AG09319 (cell line): ENCODE results near the gene ADCY5.

ENCODE experiments used
- DNase-seq: peaks from one replicate; pipeline ENCODE4 v3.0.0-alpha.2; 2010; ENCODE audit warnings: low read depth; ENCODE audit errors: extremely low read depth
- TF ChIP-seq, protein P1 (sequence below): IDR thresholded peaks from 2 replicates; pipeline ENCODE4 v1.5.1; 2011; ENCODE audit warnings: low read depth, mild to moderate bottlenecking, inconsistent platforms, low read length, moderate library complexity

The ADCY5 gene

DNA sequence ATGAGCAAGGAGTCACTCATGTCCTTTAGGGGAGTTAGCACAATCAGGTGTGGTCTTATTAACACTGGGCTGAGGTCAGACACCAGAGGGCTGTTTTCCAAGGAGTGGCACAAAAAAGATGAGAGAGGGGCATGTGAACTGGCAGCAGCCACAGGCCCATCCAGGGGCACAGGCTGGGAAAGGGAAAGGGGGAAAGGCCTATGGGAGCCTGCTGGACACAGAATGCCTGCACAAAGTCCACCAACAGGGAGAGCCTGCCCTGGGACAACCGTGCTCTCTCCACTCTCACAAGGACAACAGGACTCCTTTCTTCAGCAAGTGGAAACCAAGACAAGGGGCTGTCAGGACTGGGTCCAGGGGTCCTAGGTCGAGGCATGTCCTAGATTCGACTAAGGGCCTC is 109.6 kb downstream of the ADCY5 start:
- DNase-seq = no peak
- TF ChIP-seq, protein P1, sequence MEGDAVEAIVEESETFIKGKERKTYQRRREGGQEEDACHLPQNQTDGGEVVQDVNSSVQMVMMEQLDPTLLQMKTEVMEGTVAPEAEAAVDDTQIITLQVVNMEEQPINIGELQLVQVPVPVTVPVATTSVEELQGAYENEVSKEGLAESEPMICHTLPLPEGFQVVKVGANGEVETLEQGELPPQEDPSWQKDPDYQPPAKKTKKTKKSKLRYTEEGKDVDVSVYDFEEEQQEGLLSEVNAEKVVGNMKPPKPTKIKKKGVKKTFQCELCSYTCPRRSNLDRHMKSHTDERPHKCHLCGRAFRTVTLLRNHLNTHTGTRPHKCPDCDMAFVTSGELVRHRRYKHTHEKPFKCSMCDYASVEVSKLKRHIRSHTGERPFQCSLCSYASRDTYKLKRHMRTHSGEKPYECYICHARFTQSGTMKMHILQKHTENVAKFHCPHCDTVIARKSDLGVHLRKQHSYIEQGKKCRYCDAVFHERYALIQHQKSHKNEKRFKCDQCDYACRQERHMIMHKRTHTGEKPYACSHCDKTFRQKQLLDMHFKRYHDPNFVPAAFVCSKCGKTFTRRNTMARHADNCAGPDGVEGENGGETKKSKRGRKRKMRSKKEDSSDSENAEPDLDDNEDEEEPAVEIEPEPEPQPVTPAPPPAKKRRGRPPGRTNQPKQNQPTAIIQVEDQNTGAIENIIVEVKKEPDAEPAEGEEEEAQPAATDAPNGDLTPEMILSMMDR = no peak

DNA sequence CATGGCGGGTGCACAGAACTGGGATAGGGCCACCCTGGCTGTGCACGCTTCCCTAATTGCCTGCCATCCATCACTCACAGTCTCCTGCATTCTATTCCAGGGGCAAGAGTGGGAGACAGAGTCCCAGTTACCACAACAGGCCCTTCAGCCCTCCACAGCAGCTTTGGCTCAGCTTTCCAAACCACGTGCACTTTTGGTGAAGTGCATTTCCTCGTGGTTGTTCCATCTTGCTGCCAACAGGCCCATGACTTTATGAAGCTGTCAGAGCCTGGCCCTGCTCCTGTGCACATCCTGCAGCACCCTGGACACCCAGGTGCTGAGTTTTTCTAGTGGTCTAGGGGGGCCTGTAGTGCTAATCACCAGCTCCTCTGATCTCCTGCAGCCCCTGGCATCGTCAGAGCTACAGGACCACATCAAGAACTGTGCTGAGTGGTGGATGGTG is 110.2 kb downstream of the ADCY5 start:
- TF ChIP-seq, protein P1 = no peak
- DNase-seq = no peak

DNA sequence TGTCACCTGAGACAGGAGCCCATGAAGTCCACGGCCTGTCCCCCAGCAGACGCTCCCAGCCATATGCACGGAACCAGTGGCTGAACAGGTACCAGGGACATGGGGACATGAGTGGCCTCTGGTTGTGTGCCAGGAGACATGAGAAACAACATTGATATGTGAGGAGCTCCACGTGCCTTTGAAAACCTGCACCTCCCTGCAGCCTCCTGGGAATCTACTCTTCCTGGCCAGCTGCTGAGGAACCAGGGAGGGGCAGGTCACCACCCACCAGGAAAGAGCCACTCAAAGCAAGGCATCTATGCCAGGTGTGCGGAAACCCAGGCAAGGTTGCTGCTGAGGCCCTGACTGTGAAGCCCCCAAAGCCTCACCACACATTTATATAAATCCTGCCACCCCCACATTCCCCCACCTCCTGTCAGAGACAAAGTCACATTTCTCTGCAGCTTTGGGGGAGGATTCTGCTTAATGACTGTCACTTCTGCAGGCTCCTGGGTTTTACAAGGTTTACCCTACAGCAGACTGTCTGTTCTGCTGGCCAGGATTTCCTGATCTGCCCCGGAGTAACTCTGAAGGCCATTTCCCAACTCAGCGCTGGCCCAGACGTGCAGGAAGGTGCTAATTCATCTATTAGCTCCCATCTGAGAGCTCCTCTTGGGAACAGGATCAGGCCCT is 110.8 kb downstream of the ADCY5 start:
- DNase-seq = no peak
- TF ChIP-seq, protein P1 = no peak

DNA sequence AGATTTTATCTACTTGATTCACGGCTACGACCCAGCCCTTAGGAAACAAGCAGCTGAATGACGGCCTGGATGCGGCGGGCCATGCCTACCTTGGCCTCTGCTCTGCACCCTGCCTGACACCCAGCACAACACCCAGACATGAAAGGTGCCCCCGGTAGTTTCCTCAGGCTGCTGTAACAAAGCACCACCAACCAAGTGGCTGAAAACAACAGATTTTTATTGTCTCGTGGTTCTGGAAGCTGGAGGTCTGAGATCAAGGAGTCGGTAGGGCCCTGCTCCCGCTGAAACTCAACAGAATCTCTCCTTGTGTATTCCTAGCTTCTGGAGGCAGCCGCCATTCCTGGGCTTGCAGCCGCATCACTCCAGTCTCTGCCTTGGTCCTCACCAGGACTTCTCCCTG is 111.7 kb downstream of the ADCY5 start:
- DNase-seq = no peak
- TF ChIP-seq, protein P1 = no peak

DNA sequence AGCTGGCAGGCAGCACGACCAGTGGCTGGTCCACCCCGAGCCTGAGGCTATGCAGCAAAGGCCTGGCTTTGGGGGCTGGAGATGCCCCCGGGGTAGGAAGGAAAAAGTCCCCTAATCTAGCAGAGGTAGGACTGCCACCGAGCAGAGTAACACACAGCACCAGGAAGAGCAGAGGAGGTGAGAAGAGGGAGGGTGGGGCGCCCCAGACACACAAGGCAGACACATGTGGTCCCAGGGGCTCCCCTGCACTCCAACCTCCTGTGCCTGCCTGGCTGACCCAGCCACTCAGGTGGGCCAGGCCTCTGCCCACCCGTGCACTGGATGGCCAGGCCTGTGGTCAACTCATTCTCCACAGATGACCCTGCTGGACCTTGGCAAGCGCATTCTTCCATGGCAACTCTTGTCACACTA is 112.4 kb downstream of the ADCY5 start:
- TF ChIP-seq, protein P1 = no peak
- DNase-seq = no peak

DNA sequence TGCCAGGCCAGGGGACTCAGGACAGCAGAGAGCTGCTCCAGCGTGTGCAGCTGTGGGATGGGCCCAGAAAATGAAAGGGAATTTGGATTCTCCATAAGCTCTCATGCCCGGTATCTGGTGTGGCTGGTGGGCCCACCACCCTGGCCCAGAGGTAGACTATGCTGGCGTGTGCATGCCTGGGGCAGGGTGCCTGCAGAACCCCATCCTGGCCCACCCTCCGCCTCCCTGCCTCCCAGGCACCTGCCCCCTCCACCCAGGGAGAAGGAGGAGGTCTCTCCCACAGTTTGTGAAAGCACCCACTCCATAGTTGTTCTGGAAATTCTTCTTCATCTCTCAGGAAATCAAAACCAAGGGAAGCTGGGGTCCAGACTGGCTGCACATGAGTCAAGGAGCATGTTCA is 112.9 kb downstream of the ADCY5 start:
- TF ChIP-seq, protein P1 = no peak
- DNase-seq = no peak

DNA sequence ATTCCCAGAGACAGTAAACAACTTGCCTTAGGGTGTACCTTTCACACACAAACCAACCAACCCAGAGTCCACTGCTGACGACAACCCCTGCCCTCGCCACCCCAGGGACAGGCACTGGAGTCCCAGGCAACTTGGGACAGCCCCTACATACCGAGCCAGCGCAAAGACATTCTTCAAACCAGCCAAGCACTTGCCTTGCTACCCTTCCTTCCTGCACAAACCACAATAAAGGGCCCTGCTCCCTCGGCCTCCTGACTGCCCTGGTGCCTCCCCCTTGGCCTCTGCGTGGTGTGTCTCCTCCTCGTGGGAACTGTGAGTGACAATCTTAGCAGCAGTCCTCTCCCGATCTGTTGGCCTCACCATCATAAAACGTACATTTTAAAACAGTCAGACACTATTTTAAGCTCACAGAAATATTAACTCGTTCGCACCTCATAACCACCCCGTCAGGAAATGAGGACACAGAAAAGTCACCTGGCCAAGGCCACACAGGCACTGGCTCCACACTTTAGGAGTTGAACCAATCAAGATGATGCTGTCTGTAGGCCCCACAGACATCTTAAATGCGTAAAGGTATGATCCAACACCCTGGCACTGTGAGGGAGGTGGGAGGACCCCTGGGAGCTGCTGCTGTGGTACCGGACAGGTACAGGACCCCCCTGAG is 113.8 kb downstream of the ADCY5 start:
- DNase-seq = no peak
- TF ChIP-seq, protein P1 = no peak
